ENCODE results near the gene WDR6. TPM values are rescaled to one million over a fixed set of nuclear protein-coding genes. Genes with fewer than 3 reads are reported as not detected.

Gene WDR6
- total and polyA plus RNA-seq, 9 of the 15 experiments (the other 6 are each of a cell fraction or from before 2014, with no cell fraction given): 8.9 to 90.6 (median 44.7) TPM

DNA sequence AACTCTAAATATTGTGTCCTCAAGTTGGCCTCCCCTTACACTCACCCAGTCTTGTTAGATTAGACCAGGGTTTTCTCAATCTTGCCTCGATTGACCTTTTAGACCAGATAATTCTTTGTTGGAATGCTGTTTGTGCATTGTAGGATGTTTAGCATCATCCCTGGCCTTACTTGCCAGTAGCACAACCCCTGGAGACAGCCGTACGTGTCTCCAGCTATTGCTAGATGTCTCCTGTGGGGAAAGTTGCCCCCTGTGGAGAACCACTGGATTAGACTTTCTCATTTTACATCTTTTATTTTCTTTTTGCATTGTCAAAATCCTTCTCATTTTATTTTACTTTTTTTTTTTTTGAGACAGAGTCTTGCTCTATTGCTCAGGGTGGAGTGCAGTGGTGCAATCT, 2.2 kb downstream of the WDR6 start:
- Histone ChIP-seq H3K4me2 (ENCODE audit: insufficient read depth, low read length) (no peak overlapping the region), H3K4me3 (no peak overlapping the region), H3K4me1 (replicated peaks in 1 of 2; ENCODE audit: control insufficient read depth in 2 of 2, insufficient read depth in 2 of 2, low read length in 2 of 2) (peaks cover 19 to 58% of the 10 kb centered on the region in 2 experiments; a peak in 4 of 5 replicates), H3K36me3 (ENCODE audit: control insufficient read depth, insufficient read depth, low read length) (peaks cover 37% of the 10 kb centered on the region; the same call in 2 of the 3 replicates), H3K9ac (ENCODE audit: insufficient read depth in 1 of 2, low read depth in 2 of 2, low read length in 2 of 2) (no peak overlapping the region), H3K79me2 (ENCODE audit: control insufficient read depth, insufficient read depth, low read length) (peaks cover 57% of the 10 kb centered on the region), H4K20me1 (replicated peaks; ENCODE audit: control insufficient read depth, insufficient read depth, low read length) (peaks cover 16% of the 10 kb centered on the region), H3K27me3 (ENCODE audit: control insufficient read depth in 2 of 2, insufficient read depth in 2 of 2, low read length in 2 of 2) (no peaks in the 10 kb centered on the region), H3K9me3 (replicated peaks; ENCODE audit: control insufficient read depth, insufficient read depth, low read depth, low read length) (no peaks in the 10 kb centered on the region), H3K27ac (ENCODE audit: extremely low read depth, low read depth, low read length) (no peak overlapping the region), H2AFZ (ENCODE audit: low read depth, low read length) (no peak overlapping the region), H3K9me1 (ENCODE audit: control insufficient read depth, insufficient read depth, low read length) (peaks cover 5% of the 10 kb centered on the region)
- in situ Hi-C loops (cut with MboI) (no loop called here), intact Hi-C loops (cut with micrococcal nuclease) (loop anchor here (5.0 kb wide), 1 partner anchor 92 kb away; the partner anchor contains the start of gene ARIH2)
- ChIA-PET CTCF (ENCODE audit: low intra/inter-chr PET ratio) (no interaction called here), POLR2A (interaction anchor here (1.0 to 3.0 kb wide), 3 partner anchors 11 to 82 kb away, joined by 3 to 104 read pairs (median 5); partner anchors contain the start of genes DALRD3 and NDUFAF3)
- no peak for ATAC-seq
- TF ChIP-seq FOXP1 (CRISPR knock-in tag; IDR thresholded peaks at IDR 0.05) (no peak), DEAF1 (CRISPR knock-in tag; IDR thresholded peaks at IDR 0.05) (no peak), THRAP3 (IDR thresholded peaks at IDR 0.05; ENCODE audit: borderline replicate concordance) (no peak)
- no peak for FAIRE-seq
- BruUV-seq (replicated peaks): no TSS peak
- no peak for DNase-seq (ENCODE audit: extremely low read depth in 1 of 4, low spot score in 3 of 4)
- WGBS (ENCODE audit: insufficient coverage, low coverage, missing lambda C conversion rate): 75% methylated on average over 3 of the region's 3 CpGs
